Fibroblast of upper back skin (primary cell): Measurements from ENCODE around the gene CCNI.
A peak's percentile ranks its signal among the peaks of the same experiment; 100 is the strongest.
"Not testable (repeated sequence)": the region's sequence is repeated elsewhere in the genome, so short reads cannot be mapped to it uniquely, and the experiment has no call there.

ENCODE experiments used
- DNase-seq: peaks from one replicate; pipeline ENCODE4 v3.0.0-alpha.2; 2013

Gene CCNI

GRCh38 chr4:77075869-77076799 is at the start of gene CCNI:
Gene CCNI (minus strand): TSS chr4:77075989. CDS start chr4:77066362, 9,627 bp downstream.
- peak; percentile 97 for DNase-seq

- no peak for DNase-seq
Observed at GRCh38 chr4:77124576-77124975, 48.8 kb upstream of the CCNI start.

GRCh38 chr4:77123411-77123810 is 47.6 kb upstream of the CCNI start:
- no peak for DNase-seq

- no peak for DNase-seq
Observed at GRCh38 chr4:77122656-77123055, 46.9 kb upstream of the CCNI start.

- no peak for DNase-seq
Observed at GRCh38 chr4:77121736-77122240, 46.0 kb upstream of the CCNI start.

GRCh38 chr4:77120886-77121508 is 45.2 kb upstream of the CCNI start:
- no peak for DNase-seq

- DNase-seq, result no peak
Observed at GRCh38 chr4:77117721-77118120, 41.9 kb upstream of the CCNI start.

GRCh38 chr4:77113069-77113468 is 37.3 kb upstream of the CCNI start:
- DNase-seq, result no peak

- DNase-seq, result no peak
Observed at GRCh38 chr4:77110730-77111129, 34.9 kb upstream of the CCNI start.

GRCh38 chr4:77104791-77105540 is 29.2 kb upstream of the CCNI start:
- peak; percentile 62 for DNase-seq

GRCh38 chr4:77104388-77104787 is 28.6 kb upstream of the CCNI start:
- DNase-seq, result no peak

GRCh38 chr4:77100234-77100633 is 24.4 kb upstream of the CCNI start:
- no peak for DNase-seq

GRCh38 chr4:77097611-77098010 is 21.8 kb upstream of the CCNI start:
- DNase-seq, result no peak

- DNase-seq, result peak; percentile 54
Observed at GRCh38 chr4:77095101-77095821, 19.5 kb upstream of the CCNI start.

- DNase-seq, result no peak
Observed at GRCh38 chr4:77094496-77094895, 18.7 kb upstream of the CCNI start.

- peak; percentile 36 for DNase-seq
Observed at GRCh38 chr4:77093401-77093800, 17.6 kb upstream of the CCNI start.

GRCh38 chr4:77092975-77093374 is 17.2 kb upstream of the CCNI start:
- peak; percentile 36 for DNase-seq

GRCh38 chr4:77089866-77090265 is 14.1 kb upstream of the CCNI start:
- no peak for DNase-seq

- DNase-seq, result not testable (repeated sequence)
Observed at GRCh38 chr4:77087027-77087426, 11.2 kb upstream of the CCNI start.

GRCh38 chr4:77084019-77084639 is 8.3 kb upstream of the CCNI start:
- DNase-seq, result no peak

GRCh38 chr4:77082886-77083608 is 7.3 kb upstream of the CCNI start:
- DNase-seq, result no peak
